Cortex of kidney (tissue), 1 donor: ENCODE measurements around the gene UST.
"Not testable (repeated sequence)": the region's sequence is repeated elsewhere in the genome, so short reads cannot be mapped to it uniquely, and the experiment has no call there.

Source experiments
- DNase-seq: peaks from one replicate; lab custom pipeline; 2025; lab: John Stamatoyannopoulos, UW

Gene UST

GRCh38 chr6:148836751-148837150 lies 89.9 kb downstream of the UST start:
- DNase-seq, result no peak

- DNase-seq, result no peak
Measured at GRCh38 chr6:148837941-148838340, 91.1 kb downstream of the UST start.

- DNase-seq, result no peak
Measured at GRCh38 chr6:148839044-148839443, 92.2 kb downstream of the UST start.

GRCh38 chr6:148840256-148840655 lies 93.4 kb downstream of the UST start:
- DNase-seq, result no peak

- DNase-seq, result no peak
Measured at GRCh38 chr6:148842296-148843019, 95.6 kb downstream of the UST start.

GRCh38 chr6:148845464-148845863 lies 98.6 kb downstream of the UST start:
- DNase-seq, result no peak

GRCh38 chr6:148846778-148847761 lies 100.2 kb downstream of the UST start:
- no peak for DNase-seq

GRCh38 chr6:148848915-148849314 lies 102.1 kb downstream of the UST start:
- no peak for DNase-seq

- not testable (repeated sequence) for DNase-seq
Measured at GRCh38 chr6:148849449-148849848, 102.6 kb downstream of the UST start.

- no peak for DNase-seq
Measured at GRCh38 chr6:148850964-148851363, 104.1 kb downstream of the UST start.

- no peak for DNase-seq
Measured at GRCh38 chr6:148851683-148852556, 105.1 kb downstream of the UST start.

GRCh38 chr6:148852688-148853087 lies 105.9 kb downstream of the UST start:
- DNase-seq, result no peak

GRCh38 chr6:148853113-148853512 lies 106.3 kb downstream of the UST start:
- not testable (repeated sequence) for DNase-seq

GRCh38 chr6:148854096-148854495 lies 107.3 kb downstream of the UST start:
- no peak for DNase-seq

GRCh38 chr6:148854992-148855391 lies 108.2 kb downstream of the UST start:
- no peak for DNase-seq

- DNase-seq, result no peak
Measured at GRCh38 chr6:148855744-148856143, 108.9 kb downstream of the UST start.

- DNase-seq, result no peak
Measured at GRCh38 chr6:148857798-148858390, 111.1 kb downstream of the UST start.

- not testable (repeated sequence) for DNase-seq
Measured at GRCh38 chr6:148864132-148864531, 117.3 kb downstream of the UST start.

- DNase-seq, result no peak
Measured at GRCh38 chr6:148864941-148865340, 118.1 kb downstream of the UST start.

GRCh38 chr6:148866657-148867268 lies 119.9 kb downstream of the UST start:
- no peak for DNase-seq

- no peak for DNase-seq
Measured at GRCh38 chr6:148867862-148868261, 121.0 kb downstream of the UST start.
